Peyer's patch (tissue), 4 donors: ENCODE measurements around the gene GTSE1.

ENCODE experiments used
- POLR2A ChIP-seq, 2 donors: fragments of 450-650 bp; IDR thresholded peaks; one replicate each; pipeline ENCODE4 v1.5.1; 2017; ENCODE audit warnings: antibody characterized with exemption in 2 of 2, mild to moderate bottlenecking in 2 of 2, moderate library complexity in 2 of 2
- TF ChIP-seq, protein P1 (sequence below), 6 experiments: fragments of 450-650 bp in 4 of 6; fragments of 200-600 bp in 2 of 6; sonication (generic) in 1 of 6; IDR thresholded peaks; one replicate each; pipeline ENCODE4 v1.5.1; 2017 to 2019; ENCODE audit warnings: antibody characterized with exemption in 6 of 6, mild to moderate bottlenecking in 3 of 6, moderate library complexity in 1 of 6

DNA sequence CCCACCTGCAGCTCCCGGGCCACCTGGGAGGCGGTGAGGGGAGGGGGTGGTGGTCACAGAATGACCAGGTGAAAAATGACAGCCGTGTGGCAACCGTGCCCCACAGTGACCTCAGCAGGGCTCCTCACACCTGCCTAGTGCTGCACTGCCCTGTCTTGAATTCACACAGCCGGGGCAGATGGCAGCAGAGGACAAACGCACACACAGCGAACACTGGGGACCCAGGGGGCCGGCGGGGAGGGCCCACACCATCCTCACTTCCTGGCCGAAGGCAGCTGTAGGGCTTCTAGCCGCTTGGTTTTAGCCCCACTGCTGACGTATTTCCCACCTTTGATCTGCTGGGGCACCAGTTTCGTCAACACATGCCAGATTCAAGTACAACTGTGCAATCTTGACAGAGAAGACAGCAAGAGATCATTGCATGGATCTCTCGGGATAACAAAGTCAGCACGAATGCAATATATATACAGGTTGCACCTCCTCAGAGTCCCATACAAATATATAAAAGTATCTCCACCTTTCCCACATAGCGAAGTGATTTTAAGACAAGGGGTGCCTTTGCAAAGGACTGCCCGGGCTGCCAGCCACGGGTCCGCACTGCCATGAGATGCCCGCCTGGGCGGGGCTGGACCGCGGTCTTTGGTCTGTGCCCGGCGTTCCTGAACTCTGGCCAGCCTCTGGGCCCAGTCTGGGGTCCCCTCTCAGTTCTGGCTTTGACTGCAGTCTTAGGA is 65.7 kb downstream of the GTSE1 start:
- TF ChIP-seq, protein P1, sequence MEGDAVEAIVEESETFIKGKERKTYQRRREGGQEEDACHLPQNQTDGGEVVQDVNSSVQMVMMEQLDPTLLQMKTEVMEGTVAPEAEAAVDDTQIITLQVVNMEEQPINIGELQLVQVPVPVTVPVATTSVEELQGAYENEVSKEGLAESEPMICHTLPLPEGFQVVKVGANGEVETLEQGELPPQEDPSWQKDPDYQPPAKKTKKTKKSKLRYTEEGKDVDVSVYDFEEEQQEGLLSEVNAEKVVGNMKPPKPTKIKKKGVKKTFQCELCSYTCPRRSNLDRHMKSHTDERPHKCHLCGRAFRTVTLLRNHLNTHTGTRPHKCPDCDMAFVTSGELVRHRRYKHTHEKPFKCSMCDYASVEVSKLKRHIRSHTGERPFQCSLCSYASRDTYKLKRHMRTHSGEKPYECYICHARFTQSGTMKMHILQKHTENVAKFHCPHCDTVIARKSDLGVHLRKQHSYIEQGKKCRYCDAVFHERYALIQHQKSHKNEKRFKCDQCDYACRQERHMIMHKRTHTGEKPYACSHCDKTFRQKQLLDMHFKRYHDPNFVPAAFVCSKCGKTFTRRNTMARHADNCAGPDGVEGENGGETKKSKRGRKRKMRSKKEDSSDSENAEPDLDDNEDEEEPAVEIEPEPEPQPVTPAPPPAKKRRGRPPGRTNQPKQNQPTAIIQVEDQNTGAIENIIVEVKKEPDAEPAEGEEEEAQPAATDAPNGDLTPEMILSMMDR (IDR thresholded peaks at IDR 0.05): no peak
- no peak for TF ChIP-seq POLR2A (IDR thresholded peaks at IDR 0.05)
